ENCODE data around the gene DGKI. TPM values are rescaled to one million over a fixed set of nuclear protein-coding genes. Genes with fewer than 3 reads are reported as not detected.

The DGKI gene
- total RNA-seq, 4 donors from 2014 or later = 0.02 to 1.8 (median 0.07) TPM; not detected in 1

GRCh38 chr7:137731436-137731835 lies 115.3 kb downstream of the DGKI start:
- Histone ChIP-seq H3K36me3 (no peaks in the 10 kb centered on the region), H3K27me3 (no peaks in the 10 kb centered on the region), H3K4me1 (no peaks in the 10 kb centered on the region), H3K27ac (no peak overlapping the region), H3K9me3 (no peaks in the 10 kb centered on the region), H3K4me3 (no peak overlapping the region)
- in situ Hi-C loops (cut with MboI; ENCODE audit: low sequenced_read_pairs in 4 of 4) (no loop called here), intact Hi-C loops (cut with DNase I; ENCODE audit: low total_unique reads) (no loop called here)
- ATAC-seq (no peak), DNase-seq (no peak)
- TF ChIP-seq CTCF (IDR thresholded peaks at IDR 0.05 in 4 of 5, conservative IDR thresholded peaks at IDR 0.05 in 1 of 5) = no peak
- no peak for TF ChIP-seq POLR2A (IDR thresholded peaks at IDR 0.05)

- Histone ChIP-seq H3K27me3 (no peaks in the 10 kb centered on the region), H3K4me3 (no peak overlapping the region), H3K36me3 (no peaks in the 10 kb centered on the region), H3K9me3 (no peaks in the 10 kb centered on the region), H3K4me1 (no peaks in the 10 kb centered on the region), H3K27ac (no peak overlapping the region)
- ATAC-seq (no peak), DNase-seq (no peak)
- in situ Hi-C loops (cut with MboI; ENCODE audit: low sequenced_read_pairs in 4 of 4) = no loop called here
- no peak for TF ChIP-seq POLR2A (IDR thresholded peaks at IDR 0.05)
- TF ChIP-seq CTCF (IDR thresholded peaks at IDR 0.05 in 4 of 5, conservative IDR thresholded peaks at IDR 0.05 in 1 of 5) = no peak
- intact Hi-C loops (cut with DNase I; ENCODE audit: low total_unique reads) = no loop called here
Observed at GRCh38 chr7:137728426-137728825, 118.3 kb downstream of the DGKI start.

DNA sequence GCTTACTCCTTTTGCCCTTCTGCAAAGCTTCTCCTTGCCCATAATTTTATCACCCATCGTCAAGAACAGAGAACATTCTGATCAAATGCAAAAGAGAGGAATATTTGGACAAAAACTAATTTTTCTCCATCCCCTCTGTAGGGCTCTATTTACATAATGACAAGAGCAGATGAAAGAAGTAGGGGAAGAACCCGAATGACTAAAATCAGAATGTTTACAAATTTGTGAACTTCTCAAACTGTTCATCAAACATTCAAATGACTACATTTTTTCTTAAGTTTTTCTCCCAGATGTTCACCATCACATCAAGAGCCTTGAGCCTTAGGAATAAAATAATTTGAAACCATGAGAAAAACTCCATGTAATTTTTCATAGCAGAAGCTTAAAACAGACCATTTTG lies 119.4 kb downstream of the DGKI start:
- Histone ChIP-seq H3K27me3 (no peaks in the 10 kb centered on the region), H3K4me3 (no peak overlapping the region), H3K4me1 (no peaks in the 10 kb centered on the region), H3K36me3 (no peaks in the 10 kb centered on the region), H3K27ac (no peak overlapping the region), H3K9me3 (no peaks in the 10 kb centered on the region)
- DNase-seq (no peak), ATAC-seq (no peak)
- in situ Hi-C loops (cut with MboI; ENCODE audit: low sequenced_read_pairs in 4 of 4) (no loop called here), intact Hi-C loops (cut with DNase I; ENCODE audit: low total_unique reads) (no loop called here)
- no peak for TF ChIP-seq CTCF (IDR thresholded peaks at IDR 0.05 in 4 of 5, conservative IDR thresholded peaks at IDR 0.05 in 1 of 5)
- no peak for TF ChIP-seq POLR2A (IDR thresholded peaks at IDR 0.05)

GRCh38 chr7:137718355-137718754 lies 128.4 kb downstream of the DGKI start:
- TF ChIP-seq POLR2A (IDR thresholded peaks at IDR 0.05) = no peak
- TF ChIP-seq CTCF (IDR thresholded peaks at IDR 0.05 in 4 of 5, conservative IDR thresholded peaks at IDR 0.05 in 1 of 5) = no peak
- H3K27ac ChIP-seq = no peak overlapping the region
- ATAC-seq = no peak
- intact Hi-C loops (cut with DNase I; ENCODE audit: low total_unique reads) = no loop called here
- no peaks in the 10 kb centered on the region for H3K4me1 ChIP-seq
- in situ Hi-C loops (cut with MboI; ENCODE audit: low sequenced_read_pairs in 4 of 4) = no loop called here
- no peak for DNase-seq
- H3K9me3 ChIP-seq = no peaks in the 10 kb centered on the region
- no peaks in the 10 kb centered on the region for H3K27me3 ChIP-seq
- no peak overlapping the region for H3K4me3 ChIP-seq
- no peaks in the 10 kb centered on the region for H3K36me3 ChIP-seq

DNA sequence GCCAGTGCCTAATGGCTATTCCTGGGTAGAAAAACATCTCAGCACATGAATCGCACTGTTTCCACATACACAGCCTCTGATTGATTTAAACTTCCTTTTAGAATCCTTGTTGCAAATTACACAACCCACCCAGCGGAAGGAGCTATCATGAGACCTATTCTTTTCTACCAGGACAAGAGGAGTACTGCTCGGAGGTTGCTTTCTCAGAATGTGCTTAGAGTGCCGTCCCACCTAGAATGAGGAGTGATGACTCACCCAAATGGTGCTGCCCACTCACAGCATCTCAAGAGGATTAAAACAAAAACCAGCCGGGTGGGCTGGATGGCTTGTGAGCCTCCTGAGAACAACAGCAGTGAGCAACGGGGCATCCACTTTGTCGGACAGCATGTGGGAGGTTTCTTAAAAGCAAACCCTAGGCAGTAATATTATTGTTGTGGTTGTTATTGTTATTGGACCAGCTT lies 128.9 kb downstream of the DGKI start:
- DNase-seq (no peak), ATAC-seq (no peak)
- in situ Hi-C loops (cut with MboI; ENCODE audit: low sequenced_read_pairs in 4 of 4) = no loop called here
- Histone ChIP-seq H3K36me3 (no peaks in the 10 kb centered on the region), H3K4me3 (no peak overlapping the region), H3K9me3 (no peaks in the 10 kb centered on the region), H3K27ac (no peak overlapping the region), H3K4me1 (no peaks in the 10 kb centered on the region), H3K27me3 (no peaks in the 10 kb centered on the region)
- intact Hi-C loops (cut with DNase I; ENCODE audit: low total_unique reads) = no loop called here
- TF ChIP-seq CTCF (IDR thresholded peaks at IDR 0.05 in 4 of 5, conservative IDR thresholded peaks at IDR 0.05 in 1 of 5) = no peak
- no peak for TF ChIP-seq POLR2A (IDR thresholded peaks at IDR 0.05)
